IPS DF 19.7 (cell line): ENCODE measurements around the gene ANKRD44.

Source experiments
- DNase-seq: peaks from one replicate; pipeline ENCODE4 v3.0.0-alpha.2; 2013; ENCODE audit warnings: low read depth, low spot score

The ANKRD44 gene

DNA sequence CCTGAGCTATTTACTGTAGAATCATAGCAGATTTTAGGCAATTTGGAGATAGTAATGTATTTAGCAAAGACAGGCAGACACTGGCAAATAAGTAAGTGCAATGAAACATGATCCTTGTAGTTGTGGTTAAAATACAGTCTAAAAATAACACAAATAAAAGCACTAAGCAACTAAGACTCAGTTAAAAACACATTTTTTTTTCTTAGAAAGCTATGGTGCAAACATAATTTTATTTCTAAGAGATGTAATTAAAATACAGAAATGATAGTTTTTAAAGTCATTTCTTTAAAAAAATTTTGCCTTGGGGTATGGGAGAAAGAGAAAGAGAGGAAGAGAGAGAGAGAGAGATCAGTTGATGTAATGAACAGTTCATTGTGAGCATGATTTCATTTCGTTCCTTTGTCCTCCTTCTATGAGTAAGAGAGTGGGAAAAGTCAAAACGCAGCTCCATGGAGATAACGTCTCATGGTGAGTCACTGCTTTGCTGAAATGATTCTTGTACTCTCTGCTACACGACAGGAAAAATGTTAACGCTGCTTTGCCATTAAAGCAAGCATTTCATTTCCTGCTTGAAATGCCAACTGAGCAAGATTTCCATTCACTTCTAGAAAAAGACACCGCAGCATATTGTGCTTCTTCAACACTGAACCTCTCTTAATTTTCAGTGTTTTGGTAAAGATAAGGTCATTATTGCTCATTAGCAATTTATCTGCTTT, 322.8 kb downstream of the ANKRD44 start:
- no peak for DNase-seq

DNA sequence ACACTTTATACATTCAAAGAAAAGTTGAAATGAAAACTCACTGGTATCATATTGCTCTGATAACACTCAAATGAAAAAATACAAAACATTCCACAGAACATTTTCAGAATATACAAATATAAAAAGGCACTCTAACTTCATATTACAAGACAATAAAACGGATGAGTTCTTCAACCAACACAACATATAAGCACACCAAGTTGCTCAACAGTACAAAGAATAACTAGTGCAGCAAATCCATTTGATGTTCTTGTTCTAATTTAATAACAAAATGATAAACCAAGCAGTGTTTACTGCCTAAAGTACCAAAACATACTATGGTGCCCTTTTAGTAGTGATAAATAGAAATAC, 323.3 kb downstream of the ANKRD44 start:
- DNase-seq, result no peak

DNA sequence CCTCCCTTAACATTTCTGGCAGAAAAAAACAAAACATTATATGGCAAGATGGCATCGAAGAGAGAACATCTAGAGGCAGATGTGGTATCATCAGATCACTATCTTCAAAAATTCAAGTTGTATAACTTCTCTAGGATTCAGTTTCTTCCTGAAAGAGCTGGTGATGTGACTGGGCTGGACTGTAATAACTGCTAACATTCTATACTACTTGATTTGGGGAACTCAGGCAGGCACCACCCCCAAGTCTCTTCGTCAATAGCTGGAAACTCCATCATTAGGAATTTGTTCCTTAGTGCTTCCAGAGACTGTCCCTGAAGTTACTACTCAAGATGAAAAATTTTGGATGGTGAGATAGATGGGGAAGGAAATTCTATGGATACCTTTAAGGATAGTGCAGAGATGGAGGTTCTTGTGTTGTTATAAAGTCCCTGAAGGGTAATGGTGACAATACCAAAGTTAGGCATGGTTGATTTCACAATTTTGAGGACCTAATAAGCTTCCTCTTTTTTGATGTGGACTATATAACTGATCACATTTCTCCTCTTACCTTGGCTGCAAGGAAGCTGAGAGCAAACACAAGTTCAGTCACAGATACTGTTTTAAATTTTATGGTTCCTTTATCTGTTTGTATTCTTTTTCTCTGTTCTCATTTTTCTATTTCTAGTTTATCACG, 324.9 kb downstream of the ANKRD44 start:
- no peak for DNase-seq

DNA sequence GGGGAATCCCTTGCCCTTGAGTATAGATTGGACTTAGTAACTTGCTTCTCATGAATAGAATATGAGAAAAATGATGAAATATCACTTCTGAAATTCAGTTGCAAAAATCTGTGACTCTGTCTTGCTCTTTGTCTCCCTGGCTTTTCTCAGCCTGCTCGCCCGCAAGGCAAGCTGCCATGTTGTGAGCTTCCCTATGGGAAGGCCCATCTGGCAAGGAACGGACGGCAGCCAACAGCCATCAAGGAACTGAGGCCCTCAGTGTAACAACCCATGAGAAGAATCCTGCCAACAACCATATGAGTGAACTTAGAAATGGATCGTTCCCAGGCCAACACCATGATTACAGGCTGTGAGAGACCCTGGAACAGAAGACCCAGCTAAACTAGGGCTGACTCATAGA, 325.7 kb downstream of the ANKRD44 start:
- DNase-seq, result no peak

DNA sequence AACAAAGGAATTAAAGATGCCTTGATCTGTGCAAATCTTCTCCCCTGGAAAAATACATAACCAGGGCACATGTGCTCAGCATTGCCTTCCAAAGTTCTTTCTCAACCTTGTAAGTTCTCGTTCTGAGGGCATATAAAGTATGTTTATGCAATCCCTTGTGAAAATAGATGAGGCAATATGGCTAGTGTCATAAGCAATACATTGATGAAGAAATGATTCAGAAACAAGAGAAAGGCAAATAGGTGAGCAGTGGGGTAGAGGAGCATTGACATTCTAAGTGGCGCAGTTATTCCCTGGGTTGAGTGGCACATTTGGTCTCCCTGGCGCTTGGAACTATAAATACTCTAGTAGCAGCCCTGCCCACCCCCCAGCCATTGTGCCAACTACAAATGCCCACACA, 326.6 kb downstream of the ANKRD44 start:
- no peak for DNase-seq

DNA sequence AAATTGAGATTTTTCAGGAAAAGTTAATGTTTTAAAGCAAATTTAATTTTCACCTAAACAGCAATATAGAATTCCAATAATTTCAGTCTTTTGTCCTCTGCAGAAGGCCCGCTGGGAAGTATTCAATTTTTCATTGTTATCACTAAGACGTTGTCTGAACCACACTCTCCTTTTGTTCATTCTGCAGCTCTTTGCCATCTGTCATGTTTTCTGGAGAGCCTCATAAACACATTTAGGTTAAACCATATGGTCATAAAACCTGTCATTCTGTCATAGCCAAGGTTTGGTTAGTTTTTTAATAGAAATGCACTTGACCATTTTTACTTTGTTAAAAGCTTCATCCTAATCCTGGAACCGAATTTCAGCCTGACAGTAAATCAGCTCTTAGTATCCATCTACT, 330.1 kb downstream of the ANKRD44 start:
- no peak for DNase-seq

DNA sequence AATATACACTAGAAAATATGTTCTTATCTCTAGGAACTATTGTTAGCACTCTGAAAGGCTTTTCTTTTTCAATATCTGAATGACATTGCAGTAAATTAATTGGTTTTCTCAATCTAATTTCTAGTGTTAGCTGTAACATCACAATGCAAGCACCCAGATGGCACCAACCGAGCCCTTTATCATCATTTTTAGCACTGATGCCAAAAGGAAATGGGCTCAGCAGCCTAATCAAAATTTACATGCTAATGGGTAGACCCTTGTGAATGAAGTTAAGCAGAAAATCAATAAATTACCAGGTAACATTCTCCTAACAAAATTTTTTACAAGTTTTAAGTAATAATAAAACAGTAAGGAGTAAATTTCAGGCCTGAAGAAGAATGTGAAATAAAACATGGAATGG, 330.6 kb downstream of the ANKRD44 start:
- DNase-seq, result no peak

DNA sequence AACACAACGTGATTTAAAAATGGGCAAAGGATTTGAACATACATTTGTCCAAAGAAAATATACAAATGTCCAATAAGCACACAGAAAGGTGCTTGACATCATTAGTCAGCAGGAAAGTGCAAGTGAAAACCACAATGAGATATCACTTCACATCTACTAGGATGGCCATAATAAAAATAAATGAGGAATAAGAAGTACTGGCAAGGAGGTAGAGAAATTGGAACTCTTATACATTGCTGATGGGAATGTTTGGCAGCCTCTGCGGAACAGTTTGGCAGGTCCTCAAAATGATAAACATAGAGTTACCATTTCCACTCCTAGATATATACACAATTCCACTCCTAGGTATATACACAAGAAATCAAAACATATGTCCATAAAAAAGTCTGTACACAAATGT, 333.1 kb downstream of the ANKRD44 start:
- DNase-seq, result no peak

DNA sequence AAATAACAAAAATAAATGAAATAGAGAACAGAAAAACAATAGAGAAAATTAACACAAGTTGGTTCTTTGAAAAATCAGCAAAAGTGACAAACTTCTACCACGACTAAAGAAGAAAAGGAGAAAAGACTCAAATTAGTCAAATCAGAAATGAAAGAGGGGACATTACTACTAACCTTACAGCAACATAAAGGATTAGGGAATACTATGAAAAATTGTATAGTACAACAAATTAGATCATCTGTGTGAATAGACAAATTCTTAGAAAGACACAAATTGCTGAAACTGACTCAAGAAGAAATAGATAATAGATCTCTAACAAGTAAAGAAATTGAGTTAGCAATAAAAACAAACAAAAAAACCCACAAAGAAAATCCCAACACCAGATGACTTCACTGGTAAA, 335.6 kb downstream of the ANKRD44 start:
- no peak for DNase-seq

DNA sequence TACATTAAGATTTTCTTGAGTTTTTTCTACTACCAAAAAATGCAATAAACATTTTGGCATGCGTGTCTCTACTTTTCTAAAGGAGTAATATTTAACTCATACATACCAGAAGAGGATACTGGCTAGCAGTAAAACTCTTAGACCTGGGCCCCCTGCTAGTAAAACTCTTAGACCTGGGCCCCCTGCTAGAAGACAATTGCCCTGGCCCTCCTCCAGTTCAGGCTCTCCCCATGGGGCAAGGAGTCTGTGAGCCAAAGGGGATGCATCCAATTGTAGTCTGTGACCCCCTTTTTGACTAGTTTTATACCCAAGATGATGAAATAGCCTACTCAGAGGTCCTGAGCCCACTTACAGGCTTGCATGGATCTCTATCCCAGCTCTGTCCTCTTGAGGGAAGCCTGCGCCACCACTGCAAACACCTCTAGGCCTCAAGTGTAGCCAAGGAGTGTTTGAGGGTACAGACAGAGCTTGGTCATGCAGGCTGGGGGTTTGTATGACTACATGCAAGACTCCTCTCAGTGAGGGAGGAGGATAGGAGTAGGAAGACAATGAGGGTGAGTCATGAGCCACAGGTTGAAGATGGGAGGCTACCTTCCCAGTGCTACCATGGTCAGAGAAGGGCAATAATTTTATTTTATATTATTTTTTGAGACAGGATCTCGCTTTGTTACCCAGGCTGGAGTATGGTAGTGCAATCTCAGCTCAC, 338.9 kb downstream of the ANKRD44 start:
- no peak for DNase-seq

DNA sequence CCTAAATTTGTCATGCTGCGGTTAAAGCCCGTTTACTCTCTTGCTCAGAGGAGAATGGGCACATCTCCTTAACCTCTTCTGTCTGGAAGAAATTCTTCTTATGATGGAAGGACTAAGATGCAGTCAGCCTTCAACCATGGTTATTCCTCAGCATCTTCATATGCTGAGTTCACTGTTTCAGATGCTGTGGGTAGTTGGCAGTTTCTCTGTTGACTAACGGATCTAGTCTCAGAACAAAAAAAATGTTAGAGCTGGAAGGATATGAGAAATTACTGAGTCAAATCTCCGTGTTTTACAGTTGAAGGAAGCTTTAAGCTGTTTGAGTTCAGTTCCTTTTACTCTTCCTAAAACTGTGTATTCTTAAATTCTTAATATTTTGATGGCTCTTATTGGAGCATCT, 340.5 kb downstream of the ANKRD44 start:
- no peak for DNase-seq

DNA sequence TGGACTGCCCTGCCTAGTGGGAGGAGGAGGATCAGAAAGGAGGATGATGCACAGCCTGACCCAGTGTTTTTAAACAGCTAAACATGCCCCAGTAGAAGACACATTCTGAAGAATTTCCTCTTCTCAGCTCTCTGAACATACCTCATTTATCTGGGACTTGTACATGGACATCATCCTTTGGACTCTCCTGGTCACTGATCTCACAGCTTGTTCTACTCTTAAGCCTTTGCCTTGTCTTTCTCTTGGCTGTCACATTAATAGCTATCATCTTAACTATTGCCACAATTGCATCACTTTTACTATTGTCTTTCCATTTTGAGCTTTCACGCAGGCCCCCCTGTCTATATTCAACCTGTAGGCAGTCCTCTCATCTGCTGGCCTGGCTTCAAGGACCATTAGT, 342.1 kb downstream of the ANKRD44 start:
- no peak for DNase-seq

DNA sequence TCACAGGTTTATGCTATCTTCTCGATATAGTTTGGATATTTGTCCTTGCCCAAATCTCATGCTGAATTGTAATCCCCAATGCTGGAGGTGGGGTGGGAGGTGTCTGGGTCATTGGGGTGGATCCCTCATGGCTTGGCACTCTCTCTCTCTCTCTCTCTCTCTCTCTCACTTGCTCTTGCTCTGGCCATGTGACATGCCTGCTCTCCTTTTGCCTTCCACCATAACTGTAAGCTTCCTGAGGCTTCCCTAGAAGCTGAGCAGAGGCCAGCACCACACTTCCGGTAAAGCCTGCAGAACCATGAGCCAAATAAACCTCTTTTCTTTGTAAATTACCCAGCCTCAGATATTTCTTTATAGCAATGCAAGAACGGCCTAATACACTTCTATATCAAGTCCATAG, 342.8 kb downstream of the ANKRD44 start:
- no peak for DNase-seq

DNA sequence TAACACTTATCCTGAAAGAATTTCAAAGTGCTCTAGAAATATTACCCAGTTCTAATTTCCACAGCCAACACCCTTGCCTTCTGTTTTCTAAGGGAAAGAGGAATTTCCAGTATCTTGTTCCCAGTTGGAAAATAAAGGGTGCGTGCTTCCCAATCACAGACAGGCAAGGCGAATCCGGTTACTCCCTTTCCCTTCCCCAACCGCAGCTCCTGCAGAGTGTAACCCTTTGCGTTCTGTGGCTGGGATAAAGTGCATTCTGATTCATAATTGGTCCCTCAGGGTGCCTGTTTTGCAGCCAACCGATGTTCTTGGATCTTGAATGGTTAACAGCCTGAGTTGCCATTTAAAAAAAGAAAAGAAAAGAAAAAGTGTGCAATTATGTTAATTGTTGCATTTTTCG, 343.5 kb downstream of the ANKRD44 start:
- no peak for DNase-seq

DNA sequence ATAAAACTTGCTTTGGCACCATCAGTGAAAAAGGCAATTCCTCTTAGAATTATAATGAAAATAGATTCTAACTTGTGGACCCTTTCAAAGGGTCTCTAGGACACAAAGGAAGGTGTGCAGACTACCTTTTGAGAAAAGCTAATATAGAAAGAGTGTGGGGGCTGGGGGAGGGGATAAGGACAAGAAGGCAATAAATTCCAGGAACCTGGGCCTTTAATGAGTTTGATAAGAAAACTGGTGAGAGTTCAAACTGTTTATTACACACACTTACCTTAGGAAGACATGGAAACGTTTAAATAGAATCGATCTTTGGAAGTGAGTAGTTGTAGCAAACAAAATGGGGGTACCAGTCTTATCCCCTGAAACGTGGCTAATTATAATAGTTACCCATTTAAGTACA, 344.5 kb downstream of the ANKRD44 start:
- no peak for DNase-seq

DNA sequence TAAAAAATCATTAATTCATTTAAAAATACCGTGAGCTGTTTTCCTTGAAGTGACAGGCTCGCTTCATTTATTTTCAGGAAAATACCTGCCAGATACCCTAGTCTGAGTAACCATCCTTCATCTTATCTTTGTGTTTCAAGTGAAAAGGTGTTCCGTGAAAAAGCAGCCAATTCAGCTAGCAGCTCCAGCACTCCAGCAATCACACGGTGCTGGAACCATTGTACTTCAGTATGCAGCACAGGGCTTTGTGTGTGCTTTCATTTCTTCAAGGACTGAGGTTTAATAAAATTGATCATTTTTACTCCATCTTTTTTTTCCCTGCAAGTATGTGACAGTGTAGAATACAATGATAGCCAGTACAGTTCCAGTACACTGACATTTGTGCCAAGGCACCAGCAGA, 344.9 kb downstream of the ANKRD44 start:
- DNase-seq, result no peak

DNA sequence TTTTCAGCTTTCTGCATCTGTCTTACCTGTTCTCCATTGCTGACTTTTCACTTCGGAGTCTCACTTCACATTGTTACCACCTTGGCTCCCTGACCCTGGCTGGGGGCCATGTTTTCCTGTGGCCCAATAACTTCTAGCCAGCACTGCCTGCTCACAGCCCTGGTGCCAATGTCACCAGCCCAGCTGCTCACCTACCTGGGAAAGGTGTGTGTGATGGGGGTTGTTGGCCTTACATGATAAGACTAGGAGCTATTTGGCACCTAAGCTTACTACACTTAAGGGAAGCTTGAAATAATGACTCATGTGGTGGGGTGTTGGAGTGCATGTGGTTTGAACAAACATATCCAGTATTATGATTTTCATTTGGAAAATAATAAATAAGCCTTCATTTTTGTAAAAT, 346.6 kb downstream of the ANKRD44 start:
- DNase-seq, result no peak

DNA sequence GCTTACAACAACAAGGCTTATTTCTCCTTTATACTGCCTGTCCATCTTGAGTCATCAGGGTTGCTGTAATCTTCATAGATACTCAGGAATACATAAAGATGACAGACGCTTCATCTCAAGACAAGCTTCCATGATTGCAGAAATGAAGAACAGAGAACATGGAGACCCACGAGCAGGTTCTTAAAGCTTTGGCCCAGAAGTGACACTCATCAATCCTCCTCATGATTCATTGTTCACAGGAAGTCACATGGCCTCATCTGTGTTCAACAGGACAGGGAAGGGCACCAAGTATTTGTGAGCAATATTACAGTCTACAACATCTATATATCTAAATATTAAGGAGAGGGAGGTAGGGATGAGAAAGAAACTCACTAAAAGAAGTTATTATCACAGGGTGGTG, 347.5 kb downstream of the ANKRD44 start:
- DNase-seq, result no peak

DNA sequence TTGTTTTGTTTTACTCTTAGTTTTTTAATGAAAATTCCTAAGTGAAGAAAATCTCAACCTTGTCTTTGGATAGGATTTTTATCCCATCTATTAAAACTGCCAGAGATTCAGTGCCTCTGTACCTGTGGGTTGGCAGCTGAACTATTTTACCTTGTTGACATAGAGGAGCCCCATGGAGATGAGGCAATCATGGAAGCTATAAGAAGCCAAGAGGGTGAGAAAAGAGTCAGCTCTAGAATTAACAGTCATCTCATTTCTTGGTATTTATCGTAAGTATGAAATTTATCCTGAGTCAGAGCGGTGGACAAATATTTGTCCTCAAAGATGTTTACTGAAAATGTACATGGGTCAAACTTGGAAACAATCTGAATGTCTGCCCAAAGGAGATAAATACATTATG, 348.3 kb downstream of the ANKRD44 start:
- no peak for DNase-seq

DNA sequence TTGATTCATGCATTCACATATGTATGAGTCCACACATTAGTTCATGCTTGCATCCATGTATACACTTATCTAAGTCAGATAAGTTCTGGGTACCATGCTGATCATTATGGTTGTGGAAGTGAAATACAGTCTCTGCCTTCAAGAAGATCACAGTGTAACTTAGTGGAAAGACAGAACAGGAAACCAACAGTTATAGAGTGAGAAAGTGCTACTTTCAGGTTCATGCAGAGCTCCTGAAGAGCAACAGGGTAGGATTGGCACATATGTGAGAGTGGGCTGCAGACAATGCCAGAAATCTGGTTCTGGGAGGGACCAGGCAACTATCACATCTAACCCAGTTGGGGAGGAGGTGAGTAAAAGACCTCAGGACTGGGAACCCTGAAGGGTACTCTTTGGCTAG, 348.7 kb downstream of the ANKRD44 start:
- DNase-seq, result no peak

DNA sequence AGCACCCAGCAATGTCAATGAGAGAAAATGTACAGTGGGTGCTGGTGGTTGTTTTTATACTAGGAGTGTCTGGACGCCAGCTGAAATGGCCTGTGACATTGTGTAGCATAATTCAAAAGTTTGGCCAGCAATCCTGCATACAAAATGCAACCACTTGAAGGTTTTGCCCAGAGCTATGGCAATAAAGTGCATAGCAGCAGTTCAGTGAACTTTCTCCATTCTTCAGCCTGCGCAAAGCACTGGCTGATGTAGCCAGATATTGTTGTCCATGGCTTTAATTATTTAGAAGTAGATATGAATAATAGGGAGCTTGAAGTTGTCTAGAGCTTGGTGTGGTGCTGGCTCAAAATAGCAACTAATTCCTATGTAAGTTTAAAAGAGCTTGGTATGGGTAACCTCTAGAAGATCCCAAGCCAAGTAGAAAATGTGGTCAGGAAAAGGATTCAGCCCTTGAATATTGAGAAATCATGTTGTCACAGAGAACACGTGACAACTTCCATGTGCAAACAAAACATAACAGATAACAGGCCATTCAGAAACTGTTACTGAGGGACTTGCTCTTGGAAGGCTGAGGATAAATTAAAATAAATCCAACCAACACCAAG, 350.7 kb downstream of the ANKRD44 start:
- no peak for DNase-seq

DNA sequence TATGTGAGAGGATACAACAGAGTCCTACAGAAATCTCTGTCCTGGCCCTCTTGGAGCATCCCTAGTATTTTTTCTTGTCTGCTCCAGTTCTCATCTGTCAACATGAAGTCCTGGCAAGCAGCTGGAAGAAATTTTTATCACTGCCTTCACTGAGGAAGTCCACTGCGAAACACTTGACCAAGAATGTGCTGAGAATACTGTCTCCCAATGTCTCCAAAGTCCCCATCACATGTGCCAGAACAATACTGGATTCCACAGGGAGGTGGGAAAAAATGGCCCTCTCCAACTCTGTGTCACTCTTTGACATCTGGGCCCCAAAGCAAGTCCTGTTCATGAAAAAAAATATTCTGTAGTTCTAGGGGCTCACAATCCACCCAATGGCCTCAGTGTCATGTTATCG, 351.3 kb downstream of the ANKRD44 start:
- no peak for DNase-seq
